ENCODE measurements around the gene MLXIP. TPM values are rescaled to one million over a fixed set of nuclear protein-coding genes. Genes with fewer than 3 reads are reported as not detected.

The MLXIP gene
- total and polyA plus RNA-seq, 2 of the 8 experiments (the other 6 are each of a cell fraction or from before 2014, with no cell fraction given): 5.5 to 40.5 TPM

- TF ChIP-seq BCL11A (IDR thresholded peaks at IDR 0.05; ENCODE audit: low read depth in 2 of 2, low read length in 2 of 2) (no peak), SIN3A (conservative IDR thresholded peaks at IDR 0.05 in 1 of 2, IDR thresholded peaks at IDR 0.05 in 1 of 2; ENCODE audit: low read depth in 1 of 2, low read length in 2 of 2) (no peak), GTF2F1 (IDR thresholded peaks at IDR 0.05; ENCODE audit: borderline replicate concordance, low read depth, low read length) (peak; percentile 20; the same call in 1 of the 2 replicates), CTBP2 (IDR thresholded peaks at IDR 0.05; ENCODE audit: borderline replicate concordance, insufficient read depth, insufficient read length, low read length) (no peak), SIRT6 (IDR thresholded peaks at IDR 0.05; ENCODE audit: low read length) (no peak), FOSL1 (IDR thresholded peaks at IDR 0.05; ENCODE audit: insufficient read depth, low read depth, low read length) (no peak), CBX8 (IDR thresholded peaks at IDR 0.05; ENCODE audit: borderline replicate concordance, low read depth, low read length) (no peak), GABPA (IDR thresholded peaks at IDR 0.05; ENCODE audit: borderline replicate concordance, insufficient read depth, low read length) (no peak), CHD2 (IDR thresholded peaks at IDR 0.05; ENCODE audit: low read length) (peak; percentile 75), ATF2 (IDR thresholded peaks at IDR 0.05; ENCODE audit: low read length) (no peak), EP300 (IDR thresholded peaks at IDR 0.05; ENCODE audit: borderline replicate concordance in 1 of 2, low read depth in 2 of 2, low read length in 2 of 2) (no peak), TAF7 (optimal IDR thresholded peaks at IDR 0.05; ENCODE audit: borderline replicate concordance, low read depth, low read length) (no peak), RXRA (IDR thresholded peaks at IDR 0.05; ENCODE audit: insufficient read depth, low read depth, low read length) (no peak), KDM1A (IDR thresholded peaks at IDR 0.05; ENCODE audit: borderline replicate concordance, low read length) (no peak), HDAC2 (IDR thresholded peaks at IDR 0.05; ENCODE audit: borderline replicate concordance in 1 of 2, low read depth in 2 of 2, low read length in 2 of 2) (no peak), RFX5 (IDR thresholded peaks at IDR 0.05; ENCODE audit: borderline replicate concordance, low read depth, low read length) (no peak), POU5F1 (IDR thresholded peaks at IDR 0.05; ENCODE audit: low read depth, low read length) (no peak), KDM4A (IDR thresholded peaks at IDR 0.05; ENCODE audit: low read depth, low read length, severe bottlenecking) (no peak), CREB1 (IDR thresholded peaks at IDR 0.05) (peak; percentile 31; the same call in 1 of the 2 replicates), USF2 (IDR thresholded peaks at IDR 0.05; ENCODE audit: low read length) (peak; percentile 95)
These were observed 14.4 kb upstream of the MLXIP start (continued) for GRCh38 chr12:122064025-122064777.
